Adrenal gland (tissue), 12 donors: ENCODE data around the gene AHNAK2. TPM values are rescaled to one million over a fixed set of nuclear protein-coding genes. Genes with fewer than 3 reads are reported as not detected.

Experiments used
- DNase-seq, 7 donors: peaks; one replicate each; pipeline ENCODE4 v3.0.0-alpha.2; 2019 to 2020
- H3K27ac ChIP-seq, 5 donors: fragments of 200-600 bp; sonication (generic) in 4 of 5; 1 replicate in 3 of 5; 2 replicates in 2 of 5; pipeline versions ENCODE4 v1.5.1 to v1.8.0; 2016 to 2020; ENCODE audit warnings: mild to moderate bottlenecking in 1 of 5
- H3K27me3 ChIP-seq: fragments of 200-600 bp; 2 replicates; pipeline ENCODE4 v1.8.0; 2021
- H3K36me3 ChIP-seq, 2 donors: fragments of 200-600 bp; replicated peaks in 1 of 2; 1 replicate in 1 of 2; 2 replicates in 1 of 2; pipeline versions ENCODE4 v1.5.1 to v1.8.0; 2018 to 2022
- H3K4me1 ChIP-seq, 2 donors: fragments of 200-600 bp; replicated peaks in 1 of 2; 1 replicate in 1 of 2; 2 replicates in 1 of 2; pipeline versions ENCODE4 v1.5.1 to v1.8.0; 2018 to 2021
- H3K4me3 ChIP-seq, 4 donors: fragments of 200-600 bp; sonication (generic) in 3 of 4; one replicate each; pipeline ENCODE4 v1.5.1; 2016 to 2018
- H3K9me3 ChIP-seq, 3 donors: fragments of 200-600 bp; sonication (generic) in 1 of 3; replicated peaks in 1 of 3; 1 replicate in 2 of 3; 2 replicates in 1 of 3; pipeline versions ENCODE4 v1.5.1 to v1.8.0; 2016 to 2021
- POLR2A ChIP-seq, 2 donors: fragments of 450-650 bp; IDR thresholded peaks; one replicate each; pipeline ENCODE4 v1.6.1; 2017; ENCODE audit warnings: antibody characterized with exemption in 2 of 2, mild to moderate bottlenecking in 2 of 2, moderate library complexity in 1 of 2
- WGBS, 4 donors: extraction: QIAGEN DNeasy Blood & Tissue Kit in 2 of 4; methylation state at CpG; one replicate each; pipeline versions ENCODE4 v1.1.5 to v1.1.7; 2013 to 2017; 5-methylcytosine and 5-hydroxymethylcytosine counted together
- intact Hi-C, 2 donors: fragments of 100-400 bp; cut with DNase I; formaldehyde crosslinking; loops; one replicate each; pipeline versions ENCODE4 v1.14.1 to v1.15.0; 2022 to 2023
- polyA plus RNA-seq, 3 donors: library from polyadenylated mRNA; stranded (reverse); fragments of 200-250 nt in 2 of 3; fragments of 350-450 nt in 1 of 3; fragmentation: Illumina TruSeq in 1 of 3; extraction: RNeasy Lipid Tissue Mini Kit (QIAGEN cat#74804) in 1 of 3; gene quantifications; one replicate each; pipeline ENCODE4 v1.2.3, GENCODE V29; 2013 to 2014
- total RNA-seq, 9 donors: library from RNA; depleted of rRNA in 4 of 9; stranded (reverse); fragments of >200 nt in 4 of 9; fragments of 120-200 nt in 1 of 9; fragmentation: NEBNext Ultra II Directional in 1 of 9; extraction: Animal tissue kit (Norgen Biotek cat#: 25700) in 1 of 9; gene quantifications; one replicate each; pipeline versions ENCODE4 v1.1.0 to v1.2.4, GENCODE V29; 2013 to 2023
- TF ChIP-seq, protein P1 (sequence below), 6 experiments: fragments of 450-650 bp in 4 of 6; fragments of 200-600 bp in 2 of 6; sonication (generic) in 1 of 6; IDR thresholded peaks; 1 replicate in 5 of 6; 2 replicates in 1 of 6; pipeline versions ENCODE4 v1.5.1 to v1.8.0; 2016 to 2021; ENCODE audit warnings: antibody characterized with exemption in 6 of 6, mild to moderate bottlenecking in 2 of 6, moderate library complexity in 1 of 6
- donor health status: healthy with polysubstance abuse.
- donor health status: Bipolar disorder and iron deficiency.
- donor health status: DM: yes; HTN: yes; CAD: no.
- donor health status: DM: no; HTN: no; CAD: no.
- donor health status: DM: no; HTN: no; CAD: no.
- donor health status: DM: yes; HTN: yes; CAD: no.

AHNAK2 gene
- total and polyA plus RNA-seq, 12 donors, result 0.67 to 16.0 (median 4.1) TPM

DNA sequence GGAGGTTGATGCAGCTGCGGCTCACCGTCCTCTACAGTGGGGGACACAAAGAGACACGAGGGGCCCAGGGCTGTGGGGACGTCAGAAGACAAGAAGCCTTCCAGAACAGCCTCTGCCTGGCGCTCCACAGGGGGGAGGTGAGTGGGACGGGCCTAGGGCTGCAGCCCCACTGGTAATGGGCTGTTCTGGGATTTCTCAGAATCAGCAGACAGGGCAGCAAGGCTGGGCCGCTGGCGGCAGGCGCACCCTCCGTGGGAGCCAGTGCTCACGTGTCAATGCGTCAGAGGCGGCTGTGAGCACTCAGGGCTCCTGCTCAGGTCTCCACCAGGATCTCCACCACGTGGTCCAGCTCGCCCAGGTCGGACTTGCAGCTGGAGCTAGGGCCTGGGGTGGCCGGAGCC, 32.7 kb upstream of the AHNAK2 start:
- H3K36me3 ChIP-seq, result peaks cover 0 to 21% of the 10 kb centered on the region in 2 donors
- peak in 1 of 7 donors; percentile 75 for DNase-seq
- no peaks in the 10 kb centered on the region for H3K9me3 ChIP-seq
- TF ChIP-seq POLR2A (IDR thresholded peaks at IDR 0.05), result no peak
- TF ChIP-seq, protein P1, sequence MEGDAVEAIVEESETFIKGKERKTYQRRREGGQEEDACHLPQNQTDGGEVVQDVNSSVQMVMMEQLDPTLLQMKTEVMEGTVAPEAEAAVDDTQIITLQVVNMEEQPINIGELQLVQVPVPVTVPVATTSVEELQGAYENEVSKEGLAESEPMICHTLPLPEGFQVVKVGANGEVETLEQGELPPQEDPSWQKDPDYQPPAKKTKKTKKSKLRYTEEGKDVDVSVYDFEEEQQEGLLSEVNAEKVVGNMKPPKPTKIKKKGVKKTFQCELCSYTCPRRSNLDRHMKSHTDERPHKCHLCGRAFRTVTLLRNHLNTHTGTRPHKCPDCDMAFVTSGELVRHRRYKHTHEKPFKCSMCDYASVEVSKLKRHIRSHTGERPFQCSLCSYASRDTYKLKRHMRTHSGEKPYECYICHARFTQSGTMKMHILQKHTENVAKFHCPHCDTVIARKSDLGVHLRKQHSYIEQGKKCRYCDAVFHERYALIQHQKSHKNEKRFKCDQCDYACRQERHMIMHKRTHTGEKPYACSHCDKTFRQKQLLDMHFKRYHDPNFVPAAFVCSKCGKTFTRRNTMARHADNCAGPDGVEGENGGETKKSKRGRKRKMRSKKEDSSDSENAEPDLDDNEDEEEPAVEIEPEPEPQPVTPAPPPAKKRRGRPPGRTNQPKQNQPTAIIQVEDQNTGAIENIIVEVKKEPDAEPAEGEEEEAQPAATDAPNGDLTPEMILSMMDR (IDR thresholded peaks at IDR 0.05), result no peak
- H3K4me1 ChIP-seq, result peaks cover 0 to 4% of the 10 kb centered on the region in 2 donors
- no peak overlapping the region for H3K4me3 ChIP-seq
- intact Hi-C loops, result no loop called here
- H3K27me3 ChIP-seq, result no peaks in the 10 kb centered on the region
- no peak overlapping the region for H3K27ac ChIP-seq
- WGBS, 4 donors, result 70 to 85% (median 80%) methylated on average over 6 to 17 of the region's 17 CpGs

DNA sequence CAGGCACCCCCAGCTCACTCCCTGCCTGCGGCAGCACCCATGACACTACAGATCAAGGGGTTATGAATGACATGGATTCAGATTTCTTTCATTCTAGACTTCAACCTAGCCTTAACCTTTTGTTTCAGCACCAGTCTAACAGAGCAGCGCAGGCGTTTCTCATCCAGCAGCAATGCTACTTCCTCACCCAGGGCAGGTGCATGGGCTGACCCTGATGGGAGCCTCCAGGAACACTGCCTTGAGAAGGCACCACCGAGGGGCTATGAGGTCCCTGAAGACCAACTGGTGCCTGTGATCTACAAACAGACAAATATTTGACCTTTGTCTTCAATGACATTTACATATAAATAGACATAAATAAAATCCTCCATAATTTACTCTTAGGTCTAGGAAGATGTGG, 31.9 kb upstream of the AHNAK2 start:
- Histone ChIP-seq H3K27ac (no peak overlapping the region), H3K27me3 (no peaks in the 10 kb centered on the region), H3K4me1 (peaks cover 0 to 4% of the 10 kb centered on the region in 2 donors), H3K4me3 (no peak overlapping the region), H3K9me3 (no peaks in the 10 kb centered on the region), H3K36me3 (peaks cover 0 to 21% of the 10 kb centered on the region in 2 donors)
- DNase-seq, result no peak
- intact Hi-C loops, result no loop called here
- TF ChIP-seq POLR2A (IDR thresholded peaks at IDR 0.05), result no peak
- TF ChIP-seq, protein P1 (IDR thresholded peaks at IDR 0.05), result no peak
- WGBS, 4 donors, result 80 to 90% (median 83%) methylated on average over 4 of the region's 4 CpGs

DNA sequence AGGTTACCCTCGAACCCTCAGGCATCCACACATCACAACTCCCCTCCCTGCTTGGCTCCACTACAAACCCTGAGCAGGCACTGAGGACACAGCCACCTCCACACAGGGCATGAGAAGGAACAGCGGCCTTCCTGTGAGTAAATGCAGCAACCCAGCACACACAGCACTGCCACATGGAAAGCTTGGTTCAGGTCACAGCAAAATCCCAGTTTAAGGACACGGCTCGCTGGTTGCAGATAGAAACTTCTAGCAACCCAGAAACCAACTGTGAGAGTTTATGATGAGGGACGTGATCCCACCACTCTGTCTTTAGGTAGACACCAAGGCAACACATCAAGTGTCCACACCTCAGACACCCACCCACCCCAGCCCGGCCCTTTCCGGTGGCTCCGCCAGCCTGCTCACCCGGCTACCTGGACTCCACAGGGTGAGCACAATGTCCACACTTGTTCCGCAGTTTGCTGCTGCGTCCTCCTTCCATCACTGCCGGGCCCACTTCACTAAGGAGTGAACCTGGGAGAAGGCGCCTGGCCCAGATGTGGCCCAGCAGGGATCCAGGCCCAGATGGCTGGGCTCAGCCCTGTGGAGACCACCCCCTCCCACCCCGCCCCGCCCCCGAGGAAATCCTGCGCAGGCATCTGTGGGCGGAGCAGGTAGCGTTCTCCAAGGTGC, 29.6 kb upstream of the AHNAK2 start:
- Histone ChIP-seq H3K27me3 (no peaks in the 10 kb centered on the region), H3K9me3 (no peaks in the 10 kb centered on the region), H3K4me3 (no peak overlapping the region), H3K27ac (no peak overlapping the region), H3K4me1 (no peaks in the 10 kb centered on the region), H3K36me3 (peaks cover 0 to 21% of the 10 kb centered on the region in 2 donors)
- DNase-seq, result no peak
- intact Hi-C loops, result no loop called here
- TF ChIP-seq POLR2A (IDR thresholded peaks at IDR 0.05), result no peak
- TF ChIP-seq, protein P1 (IDR thresholded peaks at IDR 0.05), result no peak
- 95 to 97% (median 96%) methylated on average over 15 to 19 of the region's 19 CpGs for WGBS, 4 donors

DNA sequence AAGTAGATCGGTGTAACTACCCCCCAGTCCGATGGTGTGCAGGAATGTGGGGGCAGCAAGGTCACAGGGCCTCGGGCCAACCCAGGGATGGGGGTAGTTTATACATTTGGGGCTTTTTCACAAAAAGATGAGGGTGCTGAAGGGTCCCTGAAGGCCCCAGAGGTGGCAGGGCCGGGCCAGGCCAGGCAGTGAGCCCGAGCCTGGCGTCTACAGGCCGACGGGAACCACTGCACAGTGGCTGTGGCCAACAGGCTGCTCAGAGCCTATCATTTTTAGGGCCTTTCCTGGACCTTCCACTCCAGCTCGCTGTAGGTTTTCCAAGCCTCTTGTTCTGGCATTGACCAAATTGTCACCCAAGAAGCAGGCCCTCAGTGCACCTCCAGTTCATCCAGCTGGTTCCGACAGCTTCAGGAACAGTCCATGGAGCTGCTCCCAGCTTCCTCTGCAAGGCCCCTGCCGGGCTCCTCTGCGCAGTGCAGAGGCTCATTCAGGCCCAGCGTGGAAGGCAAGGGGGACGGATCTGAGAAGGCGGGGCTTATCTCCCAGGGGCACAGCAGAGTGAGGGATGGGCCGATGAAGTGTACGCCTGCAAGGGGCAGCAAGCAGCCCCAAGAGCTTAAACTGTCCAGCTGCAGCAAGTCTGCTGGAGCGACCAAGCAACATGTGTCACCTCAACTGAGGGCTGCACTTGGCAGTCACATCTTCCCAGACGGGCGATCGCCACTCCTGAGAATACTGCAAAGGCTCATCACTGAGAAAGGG, 28.8 kb upstream of the AHNAK2 start:
- TF ChIP-seq, protein P1 (IDR thresholded peaks at IDR 0.05), result no peak
- TF ChIP-seq POLR2A (IDR thresholded peaks at IDR 0.05), result no peak
- H3K4me1 ChIP-seq, result no peaks in the 10 kb centered on the region
- H3K27ac ChIP-seq, result no peak overlapping the region
- no peak for DNase-seq
- intact Hi-C loops, result no loop called here
- 85 to 96% (median 88%) methylated on average over 18 to 21 of the region's 21 CpGs for WGBS, 4 donors
- H3K36me3 ChIP-seq, result peaks cover 0 to 21% of the 10 kb centered on the region in 2 donors
- H3K9me3 ChIP-seq, result no peaks in the 10 kb centered on the region
- no peak overlapping the region for H3K4me3 ChIP-seq
- H3K27me3 ChIP-seq, result no peaks in the 10 kb centered on the region
